Peyer's patch (tissue), 4 donors: ENCODE results near the gene CCDC85A. TPM values are rescaled to one million over a fixed set of nuclear protein-coding genes. Genes with fewer than 3 reads are reported as not detected.

Experiments used
- DNase-seq, 3 donors: peaks; one replicate each; pipeline ENCODE4 v3.0.0-alpha.2; 2017 to 2019
- H3K27ac ChIP-seq, 4 donors: fragments of 200-600 bp; sonication (generic); one replicate each; pipeline ENCODE4 v1.5.1; 2016 to 2019
- H3K27me3 ChIP-seq, 2 donors: fragments of 200-600 bp; sonication (generic); one replicate each; pipeline ENCODE4 v1.5.1; 2019
- H3K36me3 ChIP-seq, 3 donors: fragments of 200-600 bp; sonication (generic); one replicate each; pipeline ENCODE4 v1.5.1; 2016 to 2019
- H3K4me1 ChIP-seq, 4 donors: fragments of 200-600 bp; sonication (generic); one replicate each; pipeline ENCODE4 v1.5.1; 2016 to 2019
- H3K4me3 ChIP-seq, 4 donors: fragments of 200-600 bp; sonication (generic); 1 replicate in 3 of 4; 2 replicates in 1 of 4; pipeline ENCODE4 v1.5.1; 2016 to 2019; ENCODE audit warnings: mild to moderate bottlenecking in 1 of 4
- H3K9me3 ChIP-seq, 4 donors: fragments of 200-600 bp; sonication (generic); one replicate each; pipeline ENCODE4 v1.5.1; 2016 to 2019; ENCODE audit warnings: mild to moderate bottlenecking in 1 of 4
- POLR2A ChIP-seq, 2 donors: fragments of 450-650 bp; IDR thresholded peaks; one replicate each; pipeline ENCODE4 v1.5.1; 2017; ENCODE audit warnings: antibody characterized with exemption in 2 of 2, mild to moderate bottlenecking in 2 of 2, moderate library complexity in 2 of 2
- total RNA-seq, 4 donors: library from RNA; depleted of rRNA; stranded (reverse); fragments of >200 nt; gene quantifications; one replicate each; pipeline ENCODE4 v1.1.0, GENCODE V29; 2016
- TF ChIP-seq, protein P1 (sequence below), 6 experiments: fragments of 450-650 bp in 4 of 6; fragments of 200-600 bp in 2 of 6; sonication (generic) in 1 of 6; IDR thresholded peaks; one replicate each; pipeline ENCODE4 v1.5.1; 2017 to 2019; ENCODE audit warnings: antibody characterized with exemption in 6 of 6, mild to moderate bottlenecking in 3 of 6, moderate library complexity in 1 of 6

The CCDC85A gene
- total RNA-seq, 4 donors from 2014 or later, result 1.1 to 1.7 (median 1.1) TPM; not detected in 1

DNA sequence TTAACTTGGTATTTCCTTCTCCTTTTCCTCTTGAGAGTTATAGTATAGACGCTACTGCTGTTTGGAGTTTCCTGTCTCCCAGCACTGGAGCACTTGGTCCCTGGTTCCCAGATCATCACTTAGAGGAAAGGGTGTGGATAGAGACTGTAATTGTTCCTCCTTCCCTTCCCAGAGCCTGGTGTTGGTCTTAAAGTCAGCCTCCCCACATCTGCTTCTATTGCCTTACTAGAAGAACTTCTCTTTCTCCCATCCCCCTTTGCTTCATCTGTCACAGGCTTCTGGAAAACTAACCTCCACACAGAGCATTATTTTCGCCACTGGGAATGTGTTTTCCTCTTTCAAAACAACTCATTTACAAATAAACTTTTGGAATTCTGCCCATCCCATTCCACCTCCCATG is 131.0 kb downstream of the CCDC85A start:
- H3K27ac ChIP-seq, result no peak overlapping the region
- no peak for TF ChIP-seq POLR2A (IDR thresholded peaks at IDR 0.05)
- TF ChIP-seq, protein P1, sequence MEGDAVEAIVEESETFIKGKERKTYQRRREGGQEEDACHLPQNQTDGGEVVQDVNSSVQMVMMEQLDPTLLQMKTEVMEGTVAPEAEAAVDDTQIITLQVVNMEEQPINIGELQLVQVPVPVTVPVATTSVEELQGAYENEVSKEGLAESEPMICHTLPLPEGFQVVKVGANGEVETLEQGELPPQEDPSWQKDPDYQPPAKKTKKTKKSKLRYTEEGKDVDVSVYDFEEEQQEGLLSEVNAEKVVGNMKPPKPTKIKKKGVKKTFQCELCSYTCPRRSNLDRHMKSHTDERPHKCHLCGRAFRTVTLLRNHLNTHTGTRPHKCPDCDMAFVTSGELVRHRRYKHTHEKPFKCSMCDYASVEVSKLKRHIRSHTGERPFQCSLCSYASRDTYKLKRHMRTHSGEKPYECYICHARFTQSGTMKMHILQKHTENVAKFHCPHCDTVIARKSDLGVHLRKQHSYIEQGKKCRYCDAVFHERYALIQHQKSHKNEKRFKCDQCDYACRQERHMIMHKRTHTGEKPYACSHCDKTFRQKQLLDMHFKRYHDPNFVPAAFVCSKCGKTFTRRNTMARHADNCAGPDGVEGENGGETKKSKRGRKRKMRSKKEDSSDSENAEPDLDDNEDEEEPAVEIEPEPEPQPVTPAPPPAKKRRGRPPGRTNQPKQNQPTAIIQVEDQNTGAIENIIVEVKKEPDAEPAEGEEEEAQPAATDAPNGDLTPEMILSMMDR (IDR thresholded peaks at IDR 0.05), result no peak
- no peak for DNase-seq
- no peaks in the 10 kb centered on the region for H3K4me1 ChIP-seq
- no peaks in the 10 kb centered on the region for H3K27me3 ChIP-seq
- no peaks in the 10 kb centered on the region for H3K36me3 ChIP-seq
- H3K9me3 ChIP-seq, result no peaks in the 10 kb centered on the region
- no peak overlapping the region for H3K4me3 ChIP-seq

GRCh38 chr2:56315376-56315775 is 131.6 kb downstream of the CCDC85A start:
- no peaks in the 10 kb centered on the region for H3K36me3 ChIP-seq
- TF ChIP-seq, protein P1 (IDR thresholded peaks at IDR 0.05), result no peak
- TF ChIP-seq POLR2A (IDR thresholded peaks at IDR 0.05), result no peak

DNA sequence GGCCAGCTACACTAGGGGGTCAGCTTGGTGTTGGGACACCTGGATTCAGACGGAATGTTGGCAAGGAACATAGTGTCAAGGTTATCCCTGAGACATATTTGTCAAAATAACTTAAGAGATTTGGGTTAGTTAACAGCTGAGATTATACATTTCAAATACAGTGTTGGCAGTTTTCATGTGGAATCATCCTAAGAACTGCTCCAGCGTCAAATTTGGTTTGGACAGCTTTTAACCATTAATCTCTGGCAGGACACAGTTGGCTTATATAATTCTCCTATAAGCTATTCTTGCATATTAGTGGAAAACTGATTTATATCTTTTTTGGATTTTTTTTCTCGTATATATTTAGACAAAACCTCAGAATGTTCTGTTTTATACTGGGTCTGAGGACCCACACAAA is 132.2 kb downstream of the CCDC85A start:
- Histone ChIP-seq H3K4me1 (no peaks in the 10 kb centered on the region), H3K4me3 (no peak overlapping the region), H3K27ac (no peak overlapping the region), H3K27me3 (no peaks in the 10 kb centered on the region), H3K9me3 (no peaks in the 10 kb centered on the region), H3K36me3 (no peaks in the 10 kb centered on the region)
- TF ChIP-seq POLR2A (IDR thresholded peaks at IDR 0.05), result no peak
- TF ChIP-seq, protein P1 (IDR thresholded peaks at IDR 0.05), result no peak
- DNase-seq, result no peak

More at GRCh38 chr2:56315376-56315775, 131.6 kb downstream of the CCDC85A start:
- Histone ChIP-seq H3K9me3 (no peaks in the 10 kb centered on the region), H3K27ac (no peak overlapping the region), H3K4me1 (no peaks in the 10 kb centered on the region), H3K4me3 (no peak overlapping the region), H3K27me3 (no peaks in the 10 kb centered on the region)
- no peak for DNase-seq

DNA sequence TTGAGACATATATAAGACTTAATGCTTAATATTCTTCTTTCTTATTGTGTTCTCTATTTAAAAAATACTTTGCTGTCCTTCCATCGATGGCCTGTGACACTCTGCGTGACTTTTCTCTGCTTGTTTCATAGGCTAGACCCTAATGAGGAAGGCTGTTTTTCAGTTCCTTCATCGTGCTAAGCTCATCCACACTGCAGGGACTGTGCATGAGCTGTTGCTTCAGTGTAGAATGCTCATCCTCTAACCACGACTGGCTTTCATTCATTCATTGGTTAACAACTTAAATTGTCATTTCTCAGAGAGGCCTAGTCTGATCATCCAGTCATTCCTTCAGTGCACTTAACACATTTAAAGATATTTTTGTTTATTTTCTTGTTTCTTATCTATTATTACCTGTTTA is 134.4 kb downstream of the CCDC85A start:
- Histone ChIP-seq H3K4me3 (no peak overlapping the region), H3K27ac (no peak overlapping the region), H3K27me3 (no peaks in the 10 kb centered on the region), H3K4me1 (no peaks in the 10 kb centered on the region), H3K36me3 (no peaks in the 10 kb centered on the region), H3K9me3 (no peaks in the 10 kb centered on the region)
- TF ChIP-seq, protein P1 (IDR thresholded peaks at IDR 0.05), result no peak
- TF ChIP-seq POLR2A (IDR thresholded peaks at IDR 0.05), result no peak
- no peak for DNase-seq

DNA sequence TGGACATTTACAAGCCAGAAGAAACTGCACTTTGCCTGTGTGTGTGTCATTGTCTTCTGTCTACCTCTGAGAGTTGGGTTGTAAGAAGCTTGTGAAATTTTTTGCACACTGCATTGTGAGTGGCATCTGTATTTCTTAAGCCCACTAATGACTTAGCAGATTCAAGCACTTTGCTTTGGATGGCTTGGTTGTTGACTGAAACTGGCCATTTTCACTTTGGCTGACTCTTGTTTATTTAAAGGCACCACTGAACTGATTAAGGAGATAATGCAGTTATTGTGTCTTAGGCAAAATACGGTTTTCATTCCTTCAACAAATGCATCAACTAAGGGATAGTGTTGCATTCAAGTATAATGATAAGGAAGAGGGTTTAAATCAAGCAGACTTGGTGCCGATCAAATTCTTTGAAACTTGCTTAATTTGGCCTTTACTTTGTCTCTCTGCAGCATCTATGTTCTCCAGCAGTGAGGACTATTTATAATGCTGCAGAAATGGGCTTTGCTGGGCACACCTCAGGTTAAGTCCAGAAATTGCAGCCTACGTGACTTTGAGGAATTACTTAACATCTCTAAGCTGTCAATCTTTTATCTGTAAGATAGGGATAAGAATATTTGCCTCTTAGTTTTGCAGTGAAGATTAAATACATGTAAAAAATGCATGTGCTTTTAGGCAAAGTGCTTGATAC is 142.0 kb downstream of the CCDC85A start:
- Histone ChIP-seq H3K27ac (no peak overlapping the region), H3K27me3 (no peaks in the 10 kb centered on the region), H3K4me1 (no peaks in the 10 kb centered on the region), H3K9me3 (no peaks in the 10 kb centered on the region), H3K36me3 (no peaks in the 10 kb centered on the region), H3K4me3 (no peak overlapping the region)
- no peak for TF ChIP-seq POLR2A (IDR thresholded peaks at IDR 0.05)
- TF ChIP-seq, protein P1 (IDR thresholded peaks at IDR 0.05), result no peak
- no peak for DNase-seq
